Mononuclear cell (primary cell): ENCODE results near the gene CUL4A. TPM values are rescaled to one million over a fixed set of nuclear protein-coding genes. Genes with fewer than 3 reads are reported as not detected.

ENCODE experiments used
- H3K27me3 ChIP-seq: 2 replicates; pipeline ENCODE4 v1.6.0; 2011; ENCODE audit warnings: low read length, control low read depth; ENCODE audit not compliant: insufficient read depth
- H3K4me1 ChIP-seq: 2 replicates; pipeline ENCODE4 v1.5.1; 2011; ENCODE audit warnings: mild to moderate bottlenecking, low read length, control low read depth; ENCODE audit not compliant: insufficient read depth
- H3K4me3 ChIP-seq: 2 replicates; pipeline ENCODE4 v1.5.1; 2011; ENCODE audit warnings: mild to moderate bottlenecking, low read length, moderate library complexity
- H3K9me3 ChIP-seq: 2 replicates; pipeline ENCODE4 v1.5.1; 2011; ENCODE audit warnings: low read depth, mild to moderate bottlenecking, control low read depth, low read length
- total RNA-seq: library from RNA; depleted of rRNA; stranded (reverse); fragments of >200 nt; gene quantifications from one replicate; pipeline ENCODE4 v1.2.3, GENCODE V29; 2012

Gene CUL4A
- total RNA-seq, 1 donor, result 59.3 TPM

- H3K27me3 ChIP-seq, result no peaks in the 10 kb centered on the region
- no peak overlapping the region for H3K4me3 ChIP-seq
- H3K4me1 ChIP-seq, result peaks cover 9% of the 10 kb centered on the region
- H3K9me3 ChIP-seq, result no peaks in the 10 kb centered on the region
Observed at GRCh38 chr13:113267642-113268405, 58.4 kb downstream of the CUL4A start.

GRCh38 chr13:113272031-113272430 lies 62.6 kb downstream of the CUL4A start:
- Histone ChIP-seq H3K9me3 (no peaks in the 10 kb centered on the region), H3K4me1 (peaks cover 27% of the 10 kb centered on the region), H3K4me3 (no peak overlapping the region), H3K27me3 (no peaks in the 10 kb centered on the region)

- H3K9me3 ChIP-seq, result no peaks in the 10 kb centered on the region
- H3K27me3 ChIP-seq, result no peaks in the 10 kb centered on the region
- no peak overlapping the region for H3K4me3 ChIP-seq
- H3K4me1 ChIP-seq, result peaks cover 27% of the 10 kb centered on the region
Observed at GRCh38 chr13:113272701-113273181, 63.3 kb downstream of the CUL4A start.

- H3K9me3 ChIP-seq, result no peaks in the 10 kb centered on the region
- peaks cover 27% of the 10 kb centered on the region for H3K4me1 ChIP-seq
- H3K4me3 ChIP-seq, result no peak overlapping the region
- no peaks in the 10 kb centered on the region for H3K27me3 ChIP-seq
Observed at GRCh38 chr13:113273321-113273720, 63.9 kb downstream of the CUL4A start.

GRCh38 chr13:113273851-113274590 lies 64.6 kb downstream of the CUL4A start:
- H3K4me1 ChIP-seq, result peaks cover 27% of the 10 kb centered on the region
- no peaks in the 10 kb centered on the region for H3K27me3 ChIP-seq
- no peak overlapping the region for H3K4me3 ChIP-seq
- no peaks in the 10 kb centered on the region for H3K9me3 ChIP-seq

GRCh38 chr13:113274721-113275120 lies 65.3 kb downstream of the CUL4A start:
- Histone ChIP-seq H3K9me3 (no peaks in the 10 kb centered on the region), H3K4me1 (peaks cover 27% of the 10 kb centered on the region), H3K27me3 (no peaks in the 10 kb centered on the region), H3K4me3 (no peak overlapping the region)

- no peaks in the 10 kb centered on the region for H3K9me3 ChIP-seq
- no peak overlapping the region for H3K4me3 ChIP-seq
- H3K27me3 ChIP-seq, result no peaks in the 10 kb centered on the region
- H3K4me1 ChIP-seq, result peaks cover 27% of the 10 kb centered on the region
Observed at GRCh38 chr13:113275387-113275786, 66.0 kb downstream of the CUL4A start.

- Histone ChIP-seq H3K4me1 (peaks cover 4% of the 10 kb centered on the region), H3K27me3 (no peaks in the 10 kb centered on the region), H3K9me3 (no peaks in the 10 kb centered on the region), H3K4me3 (no peak overlapping the region)
Observed at GRCh38 chr13:113280126-113280525, 70.7 kb downstream of the CUL4A start.

GRCh38 chr13:113283904-113284303 lies 74.5 kb downstream of the CUL4A start:
- Histone ChIP-seq H3K4me1 (peaks cover 4% of the 10 kb centered on the region), H3K9me3 (no peaks in the 10 kb centered on the region), H3K4me3 (no peak overlapping the region), H3K27me3 (peaks cover 3% of the 10 kb centered on the region)

GRCh38 chr13:113288880-113289279 lies 79.5 kb downstream of the CUL4A start:
- peaks cover 18% of the 10 kb centered on the region for H3K27me3 ChIP-seq
- no peak overlapping the region for H3K4me3 ChIP-seq
- no peaks in the 10 kb centered on the region for H3K9me3 ChIP-seq
- H3K4me1 ChIP-seq, result peaks cover 15% of the 10 kb centered on the region

GRCh38 chr13:113291129-113291528 lies 81.7 kb downstream of the CUL4A start:
- H3K4me1 ChIP-seq, result peaks cover 13% of the 10 kb centered on the region
- H3K9me3 ChIP-seq, result no peaks in the 10 kb centered on the region
- H3K4me3 ChIP-seq, result no peak overlapping the region
- peaks cover 18% of the 10 kb centered on the region for H3K27me3 ChIP-seq

- no peak overlapping the region for H3K4me3 ChIP-seq
- H3K9me3 ChIP-seq, result no peaks in the 10 kb centered on the region
- H3K27me3 ChIP-seq, result peaks cover 18% of the 10 kb centered on the region
- H3K4me1 ChIP-seq, result peaks cover 18% of the 10 kb centered on the region
Observed at GRCh38 chr13:113292021-113292862, 82.8 kb downstream of the CUL4A start.

- Histone ChIP-seq H3K4me3 (no peak overlapping the region), H3K27me3 (peaks cover 17% of the 10 kb centered on the region), H3K4me1 (peaks cover 32% of the 10 kb centered on the region), H3K9me3 (no peaks in the 10 kb centered on the region)
Observed at GRCh38 chr13:113293686-113294085, 84.3 kb downstream of the CUL4A start.

GRCh38 chr13:113295776-113296175 lies 86.4 kb downstream of the CUL4A start:
- Histone ChIP-seq H3K4me1 (peaks cover 48% of the 10 kb centered on the region), H3K9me3 (no peaks in the 10 kb centered on the region)

More at GRCh38 chr13:113295776-113296175, 86.4 kb downstream of the CUL4A start:
- Histone ChIP-seq H3K27me3 (peaks cover 14% of the 10 kb centered on the region), H3K4me3 (no peak overlapping the region)
